Esophagus (tissue), 2 donors: ENCODE measurements around the gene ZNF837. TPM values are rescaled to one million over a fixed set of nuclear protein-coding genes. Genes with fewer than 3 reads are reported as not detected.
"Not testable (repeated sequence)": the region's sequence is repeated elsewhere in the genome, so short reads cannot be mapped to it uniquely, and the experiment has no call there.

Experiments used
- H3K27ac ChIP-seq, 2 donors: one replicate each; pipeline ENCODE4 v1.5.1; 2013; ENCODE audit warnings: low read depth in 2 of 2, mild to moderate bottlenecking in 2 of 2, inconsistent platforms in 1 of 2, low read length in 1 of 2, moderate library complexity in 1 of 2
- H3K27me3 ChIP-seq, 2 donors: one replicate each; pipeline ENCODE4 v1.6.1; 2013; ENCODE audit warnings: low read length in 2 of 2, control low read depth in 1 of 2, mild to moderate bottlenecking in 1 of 2; ENCODE audit not compliant: insufficient read depth in 2 of 2, control insufficient read depth in 1 of 2
- H3K36me3 ChIP-seq, 2 donors: one replicate each; pipeline ENCODE4 v1.6.1; 2013; ENCODE audit warnings: low read length in 1 of 2; ENCODE audit not compliant: control insufficient read depth in 2 of 2, insufficient read depth in 2 of 2
- H3K4me1 ChIP-seq, 2 donors: one replicate each; pipeline ENCODE4 v1.6.1; 2013; ENCODE audit warnings: low read length in 1 of 2; ENCODE audit not compliant: control insufficient read depth in 2 of 2, insufficient read depth in 2 of 2
- H3K4me3 ChIP-seq, 2 donors: one replicate each; pipeline ENCODE4 v1.5.1; 2013; ENCODE audit warnings: low read length in 2 of 2, mild to moderate bottlenecking in 2 of 2, low read depth in 1 of 2, moderate library complexity in 1 of 2
- H3K9me3 ChIP-seq, 2 donors: one replicate each; pipeline ENCODE4 v1.6.1; 2013; ENCODE audit warnings: mild to moderate bottlenecking in 2 of 2, low read depth in 1 of 2, low read length in 1 of 2, moderate library complexity in 1 of 2; ENCODE audit not compliant: control insufficient read depth in 2 of 2, insufficient read depth in 1 of 2
- WGBS, 2 donors: extraction: QIAGEN DNeasy Blood & Tissue Kit; methylation state at CpG; one replicate each; pipeline ENCODE4 v1.1.7; 2013; 5-methylcytosine and 5-hydroxymethylcytosine counted together
- polyA plus RNA-seq, 2 donors: library from polyadenylated mRNA; stranded (reverse); fragments of 200-250 nt; gene quantifications; one replicate each; pipeline ENCODE4 v1.2.3, GENCODE V29; 2013
- donor health status: healthy with polysubstance abuse.
- donor health status: Bipolar disorder and iron deficiency.

ZNF837 gene
- polyA plus RNA-seq, 2 donors, result 2.5 to 2.8 TPM

GRCh38 chr19:58376724-58377123 is 4.1 kb downstream of the ZNF837 start:
- not testable (repeated sequence) for H3K9me3 ChIP-seq, H3K27ac ChIP-seq, H3K27me3 ChIP-seq, H3K36me3 ChIP-seq, H3K4me3 ChIP-seq
- WGBS, 2 donors, result 79 to 83% methylated on average over 5 to 7 of the region's 7 CpGs
- peaks cover 0 to 14% of the 10 kb centered on the region in 2 donors for H3K4me1 ChIP-seq

- Histone ChIP-seq H3K36me3 (no peaks in the 10 kb centered on the region), H3K9me3 (no peaks in the 10 kb centered on the region), H3K4me1 (peaks cover 0 to 2% of the 10 kb centered on the region in 2 donors), H3K27me3 (no peaks in the 10 kb centered on the region), H3K4me3 (no peak overlapping the region), H3K27ac (no peak overlapping the region)
- WGBS, 2 donors, result 85 to 86% methylated on average over 4 of the region's 4 CpGs
Measured at GRCh38 chr19:58374200-58374599, 6.6 kb downstream of the ZNF837 start.

GRCh38 chr19:58372311-58373133 is 8.3 kb downstream of the ZNF837 start:
- Histone ChIP-seq H3K36me3 (no peaks in the 10 kb centered on the region), H3K27ac (no peak overlapping the region), H3K4me3 (no peak overlapping the region), H3K27me3 (no peaks in the 10 kb centered on the region), H3K4me1 (no peaks in the 10 kb centered on the region), H3K9me3 (no peaks in the 10 kb centered on the region)
- WGBS, 2 donors, result 72 to 74% methylated on average over 15 of the region's 15 CpGs

- Histone ChIP-seq H3K4me3 (no peak overlapping the region), H3K27me3 (no peaks in the 10 kb centered on the region), H3K36me3 (peaks cover 0 to 3% of the 10 kb centered on the region in 2 donors), H3K4me1 (no peaks in the 10 kb centered on the region), H3K27ac (no peak overlapping the region), H3K9me3 (no peaks in the 10 kb centered on the region)
- 84 to 89% methylated on average over 64 to 68 of the region's 68 CpGs for WGBS, 2 donors
Measured at GRCh38 chr19:58368561-58369360, 12.1 kb downstream of the ZNF837 start.

GRCh38 chr19:58367698-58368454 is 13.0 kb downstream of the ZNF837 start:
- Histone ChIP-seq H3K27ac (no peak overlapping the region), H3K9me3 (no peaks in the 10 kb centered on the region), H3K36me3 (peaks cover 0 to 3% of the 10 kb centered on the region in 2 donors), H3K4me3 (no peak overlapping the region), H3K4me1 (no peaks in the 10 kb centered on the region), H3K27me3 (no peaks in the 10 kb centered on the region)
- 68 to 75% methylated on average over 98 to 106 of the region's 106 CpGs for WGBS, 2 donors

GRCh38 chr19:58366585-58367430 is 14.0 kb downstream of the ZNF837 start:
- WGBS, 2 donors, result 88 to 92% methylated on average over 32 of the region's 32 CpGs
- H3K4me1 ChIP-seq, result peaks cover 0 to 1% of the 10 kb centered on the region in 2 donors
- H3K27me3 ChIP-seq, result no peaks in the 10 kb centered on the region

GRCh38 chr19:58364146-58364545 is 16.7 kb downstream of the ZNF837 start:
- Histone ChIP-seq H3K36me3 (peaks cover 0 to 3% of the 10 kb centered on the region in 2 donors), H3K4me1 (peaks cover 0 to 3% of the 10 kb centered on the region in 2 donors), H3K9me3 (no peaks in the 10 kb centered on the region), H3K27me3 (no peaks in the 10 kb centered on the region), H3K27ac (no peak overlapping the region), H3K4me3 (no peak overlapping the region)
- 81 to 85% methylated on average over 5 of the region's 5 CpGs for WGBS, 2 donors

More at GRCh38 chr19:58366585-58367430, 14.0 kb downstream of the ZNF837 start:
- H3K9me3 ChIP-seq, result no peaks in the 10 kb centered on the region
- H3K4me3 ChIP-seq, result no peak overlapping the region
- no peak overlapping the region for H3K27ac ChIP-seq
- H3K36me3 ChIP-seq, result peaks cover 0 to 3% of the 10 kb centered on the region in 2 donors

- 0% methylated on average over 62 to 74 of the region's 74 CpGs for WGBS, 2 donors
- H3K27me3 ChIP-seq, result no peaks in the 10 kb centered on the region
- H3K9me3 ChIP-seq, result no peaks in the 10 kb centered on the region
- H3K4me1 ChIP-seq, result peaks cover 0 to 6% of the 10 kb centered on the region in 2 donors
- H3K36me3 ChIP-seq, result peaks cover 0 to 3% of the 10 kb centered on the region in 2 donors
- peak within 1 kb of the TSS; percentile 88 to 94 for H3K27ac ChIP-seq
- peak within 1 kb of the TSS; percentile 58 to 65 for H3K4me3 ChIP-seq
Measured at GRCh38 chr19:58362272-58362994, 18.4 kb downstream of the ZNF837 start, which contains the start of gene ZNF497. ZNF497 (minus strand) TSS chr19:58362751; CDS start chr19:58357635, 5,116 bp downstream.
